ENCODE data around the gene ACSL6. TPM values are rescaled to one million over a fixed set of nuclear protein-coding genes. Genes with fewer than 3 reads are reported as not detected.

ACSL6 gene
- total RNA-seq, 4 donors from 2014 or later: 0.17 to 0.82 TPM; not detected in 2

DNA sequence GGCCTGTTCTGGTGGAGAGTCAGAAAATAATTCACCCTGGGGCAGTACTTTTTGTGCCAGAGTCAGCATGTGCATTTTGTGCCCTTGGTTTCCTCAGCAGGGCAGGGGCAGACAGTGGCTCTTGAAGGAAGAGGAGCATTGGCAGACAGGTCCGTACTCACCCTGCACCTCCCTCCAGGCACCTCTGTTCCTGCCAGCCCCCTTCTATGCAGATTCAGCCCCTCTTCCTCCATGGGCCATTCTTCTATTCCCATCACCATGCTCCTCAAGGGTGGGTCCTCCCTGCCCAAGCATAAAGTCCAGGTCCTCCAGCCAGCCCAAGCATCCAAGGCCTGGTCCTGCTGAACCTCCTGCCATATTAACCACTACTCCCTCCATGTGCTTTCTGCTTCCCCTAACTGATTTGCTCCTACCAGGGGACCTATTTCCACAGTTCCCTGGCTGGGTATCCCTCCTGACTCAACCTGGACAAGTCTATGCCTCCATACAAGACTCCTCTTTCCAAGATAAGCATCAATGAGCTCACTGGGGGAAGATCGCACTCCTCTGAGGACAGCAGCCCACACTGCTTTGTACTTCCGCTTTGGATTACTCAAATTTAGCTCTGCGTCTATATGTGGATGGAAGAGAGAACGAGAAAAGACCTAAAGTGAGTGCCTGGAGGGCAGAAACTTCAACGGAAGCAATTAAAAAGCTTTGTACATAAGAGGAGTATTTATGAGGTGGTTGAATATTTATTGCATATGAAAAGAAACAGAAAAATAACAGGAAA lies 9.3 kb upstream of the ACSL6 start:
- TF ChIP-seq, protein P1, sequence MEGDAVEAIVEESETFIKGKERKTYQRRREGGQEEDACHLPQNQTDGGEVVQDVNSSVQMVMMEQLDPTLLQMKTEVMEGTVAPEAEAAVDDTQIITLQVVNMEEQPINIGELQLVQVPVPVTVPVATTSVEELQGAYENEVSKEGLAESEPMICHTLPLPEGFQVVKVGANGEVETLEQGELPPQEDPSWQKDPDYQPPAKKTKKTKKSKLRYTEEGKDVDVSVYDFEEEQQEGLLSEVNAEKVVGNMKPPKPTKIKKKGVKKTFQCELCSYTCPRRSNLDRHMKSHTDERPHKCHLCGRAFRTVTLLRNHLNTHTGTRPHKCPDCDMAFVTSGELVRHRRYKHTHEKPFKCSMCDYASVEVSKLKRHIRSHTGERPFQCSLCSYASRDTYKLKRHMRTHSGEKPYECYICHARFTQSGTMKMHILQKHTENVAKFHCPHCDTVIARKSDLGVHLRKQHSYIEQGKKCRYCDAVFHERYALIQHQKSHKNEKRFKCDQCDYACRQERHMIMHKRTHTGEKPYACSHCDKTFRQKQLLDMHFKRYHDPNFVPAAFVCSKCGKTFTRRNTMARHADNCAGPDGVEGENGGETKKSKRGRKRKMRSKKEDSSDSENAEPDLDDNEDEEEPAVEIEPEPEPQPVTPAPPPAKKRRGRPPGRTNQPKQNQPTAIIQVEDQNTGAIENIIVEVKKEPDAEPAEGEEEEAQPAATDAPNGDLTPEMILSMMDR (IDR thresholded peaks at IDR 0.05; ENCODE audit: low read depth): no peak

DNA sequence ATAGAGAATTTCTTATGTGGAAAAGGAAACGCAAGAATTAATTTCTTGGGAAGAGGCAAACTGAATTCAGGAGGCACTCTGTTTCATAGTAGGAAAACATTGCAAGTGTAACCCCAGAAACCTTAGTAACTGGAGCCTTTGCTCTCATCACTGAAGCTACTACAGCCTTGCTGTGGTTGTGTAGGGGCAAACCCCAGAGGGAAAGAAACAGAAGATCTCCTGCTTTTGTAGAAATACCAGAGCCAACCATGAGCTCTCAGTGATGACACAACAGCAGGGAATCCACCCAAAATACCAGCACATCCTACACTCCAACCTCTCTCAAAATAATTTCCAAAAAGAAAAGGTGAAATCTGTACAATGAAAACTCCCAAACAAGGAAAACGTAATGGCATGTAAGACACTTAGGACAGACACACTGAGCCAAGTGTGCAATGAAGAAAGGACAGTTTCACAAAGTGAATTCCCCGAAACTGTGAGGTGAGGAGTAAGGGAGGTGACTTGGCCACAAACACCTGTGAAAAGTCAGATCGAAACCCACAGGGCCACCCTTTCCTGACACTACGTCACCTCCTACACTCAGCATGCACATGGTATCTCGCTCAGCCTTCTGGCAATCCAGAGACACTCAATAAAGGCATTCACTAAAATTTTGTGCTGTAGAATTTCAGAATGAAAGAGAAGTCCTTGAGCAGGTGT lies 8.5 kb upstream of the ACSL6 start:
- TF ChIP-seq, protein P1 (IDR thresholded peaks at IDR 0.05; ENCODE audit: low read depth): no peak

DNA sequence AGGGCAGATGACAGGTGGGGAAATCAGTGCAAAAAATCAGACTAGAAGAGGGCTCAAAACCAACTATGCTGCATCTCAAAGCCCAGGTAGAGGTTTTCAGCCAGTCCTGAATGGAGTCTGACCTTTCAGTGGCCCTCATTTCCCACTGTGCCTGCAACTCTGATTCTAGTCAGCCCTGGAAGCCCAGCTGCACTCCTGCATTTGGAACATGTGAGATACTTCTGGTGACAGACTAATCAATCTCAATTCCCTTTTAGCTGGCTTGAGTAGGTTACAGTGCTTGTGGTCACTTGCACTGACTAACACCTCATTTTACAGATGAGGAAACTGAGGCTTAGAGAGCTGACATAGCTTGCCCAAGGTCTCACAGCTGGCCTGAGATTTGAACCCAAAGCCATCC lies 7.9 kb upstream of the ACSL6 start:
- TF ChIP-seq, protein P1 (IDR thresholded peaks at IDR 0.05; ENCODE audit: low read depth): no peak

DNA sequence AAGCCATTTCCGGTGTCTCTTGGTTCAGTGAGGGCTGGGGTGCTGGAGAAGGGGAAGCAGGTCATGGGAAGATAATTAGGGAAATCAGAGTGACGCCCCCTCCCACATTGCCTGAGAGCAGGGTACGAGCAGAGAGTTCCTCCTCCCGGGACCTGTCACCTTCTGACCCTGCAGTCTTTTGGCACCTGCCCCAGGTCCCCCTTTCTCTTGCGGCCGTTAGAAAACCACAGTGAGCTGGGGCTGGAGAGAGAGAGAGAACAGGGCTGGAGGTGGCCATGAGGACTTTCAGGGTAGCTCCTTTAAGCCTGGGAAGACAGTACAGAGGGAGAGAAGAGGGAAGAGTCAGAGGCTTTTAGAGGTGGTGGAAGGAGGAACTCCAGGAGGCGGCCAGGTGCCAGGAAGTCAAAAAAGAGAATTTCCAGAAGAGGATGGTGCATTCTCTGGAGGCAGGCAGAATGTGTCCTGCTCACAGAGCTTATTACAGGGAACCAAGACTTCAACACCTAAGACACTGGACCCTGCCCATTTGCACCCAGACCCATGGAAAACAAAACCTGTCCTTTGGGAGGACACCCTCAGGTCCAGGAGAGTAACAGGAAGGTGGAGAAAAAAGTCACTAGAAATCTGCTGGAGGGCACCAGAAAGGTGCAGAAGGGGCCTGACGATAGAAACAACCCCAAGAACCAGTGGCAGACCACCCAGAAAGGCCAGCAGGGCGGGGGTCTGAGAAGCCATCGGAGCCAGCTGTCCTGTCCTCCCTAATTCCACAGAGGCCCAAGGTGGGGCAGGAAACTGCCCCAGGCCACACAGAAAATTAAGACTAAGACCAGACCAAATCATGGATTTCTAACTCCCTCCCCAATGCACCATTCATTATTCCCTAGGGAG lies 6.5 kb upstream of the ACSL6 start:
- TF ChIP-seq, protein P1 (IDR thresholded peaks at IDR 0.05; ENCODE audit: low read depth): no peak

DNA sequence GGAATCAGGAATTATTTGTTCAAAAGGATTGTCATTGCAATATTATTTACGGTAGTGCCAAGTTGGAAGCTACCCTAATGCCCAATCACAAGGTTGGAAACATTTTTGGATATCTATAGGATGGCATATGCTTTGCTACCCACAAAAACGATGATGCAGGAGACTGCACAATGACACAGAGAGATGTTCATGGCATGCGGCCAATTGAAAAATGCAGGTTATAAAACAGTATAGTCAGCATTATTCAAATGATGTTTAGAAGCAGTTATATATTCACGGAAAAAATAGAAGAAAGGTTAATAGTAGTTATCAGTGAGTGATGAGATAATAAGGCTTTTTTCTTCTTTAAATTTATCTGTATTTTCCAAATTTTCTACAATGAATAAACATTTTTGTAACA lies 5.9 kb upstream of the ACSL6 start:
- TF ChIP-seq, protein P1 (IDR thresholded peaks at IDR 0.05; ENCODE audit: low read depth): no peak

DNA sequence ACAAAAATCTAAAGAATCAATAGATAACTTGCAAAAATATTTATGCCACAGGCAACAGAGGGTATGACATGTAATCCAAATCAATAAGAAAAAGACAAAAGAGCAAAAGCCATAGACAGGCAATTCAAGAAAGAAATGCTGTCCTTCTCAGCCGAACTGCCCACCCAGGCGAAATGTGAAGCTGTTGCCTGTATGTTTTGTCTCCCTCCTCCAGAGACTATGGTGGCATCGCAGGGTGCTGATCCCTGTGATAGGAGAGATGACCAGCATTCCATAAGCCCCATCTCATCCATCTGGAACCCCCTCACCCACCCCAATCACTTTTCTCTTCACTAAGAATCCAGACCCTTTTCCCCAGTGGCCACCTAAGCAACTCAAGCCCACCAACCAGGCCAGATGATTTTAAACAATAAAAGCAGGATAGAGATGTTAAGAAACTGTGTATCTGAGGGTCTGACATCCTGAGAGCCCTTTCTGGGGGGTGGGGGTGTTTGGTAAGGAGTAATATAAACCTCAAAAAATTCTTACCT lies 5.3 kb upstream of the ACSL6 start:
- TF ChIP-seq, protein P1 (IDR thresholded peaks at IDR 0.05; ENCODE audit: low read depth): no peak

Data from subcutaneous adipose tissue (tissue), 4 donors.